Fibroblast of skin of right quadriceps (primary cell): Measurements from ENCODE around the gene STIL.
A peak's percentile ranks its signal among the peaks of the same experiment; 100 is the strongest.

Source experiments
- DNase-seq: peaks from one replicate; pipeline ENCODE4 v3.0.0-alpha.2; 2013

The STIL gene

DNA sequence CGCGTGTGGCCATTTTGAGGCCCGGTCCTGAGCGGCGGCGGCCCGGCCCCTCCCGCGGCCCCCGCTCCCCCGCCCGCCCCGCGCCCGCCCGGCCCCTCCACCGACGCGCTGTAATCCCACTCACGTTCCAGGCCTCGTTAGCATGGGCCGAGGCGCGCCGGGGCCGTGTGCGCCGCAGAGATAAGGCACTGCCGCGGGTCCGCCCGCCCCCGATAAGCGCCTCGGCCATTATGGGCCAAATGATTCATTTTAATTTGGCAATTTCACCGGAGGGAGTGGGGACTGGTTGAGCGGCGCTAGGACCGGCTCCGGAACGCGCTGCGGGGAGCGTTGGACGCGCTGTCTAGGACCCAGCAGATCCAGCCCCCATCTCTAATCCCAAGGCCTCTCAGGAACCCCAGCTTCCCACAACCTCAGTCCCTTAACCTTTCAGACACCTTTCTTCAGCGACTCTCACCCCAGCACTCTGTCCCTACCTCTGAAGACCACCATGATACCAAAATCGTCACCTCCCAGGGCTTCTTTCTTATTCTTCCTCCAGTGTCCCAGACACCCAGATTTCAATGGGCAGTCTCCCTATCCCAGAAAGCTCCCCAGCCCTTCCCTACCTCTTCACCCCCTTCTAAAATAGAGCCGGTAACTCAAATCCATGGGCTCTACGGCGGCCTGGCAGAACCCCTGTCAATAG, 81.6 kb downstream of the STIL start, which contains the start of gene TAL1:
TAL1 (minus strand) TSS at position 39 of the 688 bp plus-strand sequence. CDS start 6,337 bp downstream, outside the sequence.
- no peak for DNase-seq

DNA sequence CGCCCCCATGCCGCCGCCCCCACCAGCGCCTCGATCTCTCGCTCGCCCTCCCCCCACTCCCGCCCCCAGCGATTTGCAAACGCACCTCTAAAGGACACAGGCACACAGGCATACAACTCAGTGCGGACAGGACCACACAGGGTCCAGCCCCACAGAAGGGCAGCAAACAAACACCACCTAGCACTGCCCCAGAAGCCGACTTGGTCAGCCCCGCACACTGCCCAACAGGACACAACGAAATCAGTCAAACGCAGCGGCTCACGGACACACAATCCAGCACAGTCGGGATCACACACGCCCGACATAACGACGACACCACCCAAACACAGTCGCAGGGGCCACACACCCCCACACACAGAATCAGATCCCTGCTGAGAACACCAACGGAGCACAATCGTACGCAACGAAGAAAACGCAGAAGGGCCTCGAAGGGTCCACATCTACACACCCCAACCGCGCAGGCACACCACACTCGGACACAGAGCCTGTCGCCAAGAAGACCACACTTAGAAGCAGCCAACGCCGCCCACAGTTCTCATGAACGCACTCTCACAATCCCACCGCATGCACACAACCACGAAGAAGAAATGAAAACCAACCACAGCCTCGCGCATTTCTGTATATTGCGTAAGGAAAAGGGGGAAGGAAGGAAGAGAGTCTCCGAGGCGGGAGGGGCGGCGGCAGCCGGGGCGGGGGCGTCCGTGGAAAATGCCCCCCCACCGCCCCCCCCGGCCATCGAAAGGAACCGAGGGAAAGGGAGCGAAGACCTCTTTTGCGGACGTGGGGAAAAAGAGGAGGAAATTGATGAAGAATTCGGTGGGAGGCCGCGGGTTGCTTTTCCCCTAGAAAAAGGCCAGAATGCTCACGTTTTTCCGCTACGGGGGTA, 82.4 kb downstream of the STIL start:
- peak; percentile 57 for DNase-seq

DNA sequence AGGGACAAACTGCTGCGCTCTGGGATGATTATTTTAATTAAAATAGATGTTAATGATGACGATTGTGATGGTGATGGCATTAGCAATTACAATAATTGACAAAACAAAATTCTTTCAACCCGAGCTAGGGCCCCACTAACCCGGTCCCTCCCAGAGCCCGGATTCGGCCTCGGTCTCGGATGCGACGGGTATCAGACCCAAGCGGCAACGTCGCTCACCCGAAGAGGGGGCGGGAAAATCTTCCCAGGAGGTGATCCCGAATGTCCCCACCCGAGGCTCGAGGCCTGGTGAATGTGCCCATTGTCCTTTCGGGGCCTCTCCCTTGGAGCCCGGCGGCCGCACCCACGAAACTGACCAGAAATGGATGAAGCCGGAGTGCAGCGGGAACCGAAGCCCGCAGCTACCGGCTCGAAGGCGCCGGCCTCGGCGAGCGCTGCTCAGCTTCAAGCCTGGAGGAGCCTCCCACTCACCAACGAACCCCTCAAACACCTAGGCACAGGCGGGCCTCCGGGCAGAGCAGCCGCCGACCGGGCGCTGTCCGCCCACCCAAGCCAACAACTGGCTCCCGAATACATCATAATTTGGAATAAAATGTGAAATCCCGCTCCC, 83.2 kb downstream of the STIL start:
- DNase-seq, result no peak

DNA sequence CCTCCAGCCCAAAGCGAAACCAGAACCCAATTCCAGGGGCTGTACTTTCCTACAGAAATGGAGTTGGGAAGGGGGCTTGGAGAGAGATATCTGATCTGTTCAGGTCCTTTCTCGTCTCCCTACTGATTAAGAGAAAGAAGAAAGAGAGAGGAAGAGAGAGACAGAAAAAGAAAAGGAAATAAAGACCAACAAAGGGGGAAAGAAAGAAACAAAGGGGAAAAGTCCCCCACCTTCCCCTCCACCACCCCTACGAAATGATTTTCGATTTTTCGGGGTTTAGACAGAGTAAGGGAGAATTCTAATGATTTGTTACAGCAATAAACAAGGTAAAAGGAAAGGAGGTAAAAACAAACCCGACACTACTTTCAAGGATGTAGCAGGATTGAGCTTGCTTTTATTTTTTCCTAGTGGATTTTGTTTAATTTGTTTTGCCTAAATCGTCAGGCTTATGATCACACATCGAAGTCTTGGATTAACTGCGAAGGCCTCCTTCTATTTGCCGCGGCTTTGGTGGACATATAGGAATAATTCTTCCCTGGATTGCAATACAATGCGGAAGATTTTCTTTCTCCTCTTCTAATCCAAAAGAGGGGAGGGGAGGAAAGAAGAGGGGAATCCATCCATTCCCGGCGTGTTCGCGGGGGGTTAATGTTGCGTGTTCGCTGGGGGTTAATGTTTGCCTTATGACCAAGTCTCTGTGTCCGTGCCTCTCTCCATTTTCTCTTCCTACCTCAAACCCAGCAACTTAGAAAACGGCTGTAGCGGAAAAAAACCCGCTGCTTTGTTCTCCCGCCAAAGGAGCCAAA, 83.9 kb downstream of the STIL start:
- DNase-seq, result no peak

DNA sequence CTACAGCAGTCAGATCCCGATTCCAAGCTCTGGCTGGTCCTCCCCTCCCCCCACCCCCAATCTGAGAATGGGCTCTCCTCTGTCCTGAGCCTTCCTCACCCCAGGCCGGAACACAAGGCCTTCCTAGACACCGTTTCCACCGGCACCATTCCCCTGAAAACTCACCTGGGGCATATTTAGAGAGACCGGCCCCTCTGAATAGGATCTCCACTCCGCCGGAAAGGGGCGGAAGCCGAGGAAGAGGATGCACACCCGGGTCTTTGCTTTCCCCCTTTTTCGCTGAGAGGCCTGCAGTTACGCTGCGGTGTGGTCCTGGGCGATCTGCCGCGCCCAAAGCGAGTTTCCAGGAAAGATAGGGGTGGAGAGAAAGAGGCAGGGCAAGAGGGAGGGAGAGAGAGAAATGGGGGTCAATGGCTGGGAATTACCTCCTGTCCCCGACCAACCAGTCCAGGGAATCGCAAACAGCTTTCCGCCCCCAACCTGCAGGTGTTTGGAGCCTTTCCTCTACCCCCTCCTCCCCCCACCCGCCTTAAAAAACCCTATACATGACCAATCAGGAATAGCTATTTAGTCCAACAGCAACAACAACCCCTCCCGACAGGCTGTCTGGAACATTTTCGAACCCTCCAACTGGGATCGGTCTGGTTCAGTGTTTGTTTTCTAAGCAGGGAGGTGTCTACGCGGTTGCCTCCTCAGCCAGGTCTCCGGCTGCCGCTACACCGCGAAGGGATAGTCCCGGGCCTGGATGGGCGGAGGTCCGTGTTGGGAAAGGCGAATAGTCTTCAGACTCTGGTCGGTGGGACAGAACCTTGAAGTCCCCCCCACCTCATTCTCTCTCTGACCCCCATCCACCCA, 84.7 kb downstream of the STIL start:
- DNase-seq, result no peak

DNA sequence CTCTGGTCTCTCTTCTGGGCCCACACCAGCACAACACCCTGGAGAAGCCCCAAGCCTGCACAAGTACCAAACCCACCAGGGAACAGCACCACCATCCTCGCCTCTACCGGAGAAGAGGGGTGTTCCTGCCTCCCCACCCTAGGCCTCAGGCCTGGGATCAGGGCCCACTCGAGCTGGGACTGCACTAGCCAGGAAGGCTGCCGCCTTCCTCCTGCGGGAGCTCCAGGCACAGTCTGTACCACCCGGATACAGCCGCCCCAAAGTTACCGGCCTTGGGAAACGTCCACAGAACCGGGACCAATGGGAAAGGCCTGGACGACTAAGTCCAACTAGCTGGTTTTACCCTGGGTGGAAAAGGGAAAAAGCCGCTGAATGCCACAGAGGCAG, 85.3 kb downstream of the STIL start:
- no peak for DNase-seq

DNA sequence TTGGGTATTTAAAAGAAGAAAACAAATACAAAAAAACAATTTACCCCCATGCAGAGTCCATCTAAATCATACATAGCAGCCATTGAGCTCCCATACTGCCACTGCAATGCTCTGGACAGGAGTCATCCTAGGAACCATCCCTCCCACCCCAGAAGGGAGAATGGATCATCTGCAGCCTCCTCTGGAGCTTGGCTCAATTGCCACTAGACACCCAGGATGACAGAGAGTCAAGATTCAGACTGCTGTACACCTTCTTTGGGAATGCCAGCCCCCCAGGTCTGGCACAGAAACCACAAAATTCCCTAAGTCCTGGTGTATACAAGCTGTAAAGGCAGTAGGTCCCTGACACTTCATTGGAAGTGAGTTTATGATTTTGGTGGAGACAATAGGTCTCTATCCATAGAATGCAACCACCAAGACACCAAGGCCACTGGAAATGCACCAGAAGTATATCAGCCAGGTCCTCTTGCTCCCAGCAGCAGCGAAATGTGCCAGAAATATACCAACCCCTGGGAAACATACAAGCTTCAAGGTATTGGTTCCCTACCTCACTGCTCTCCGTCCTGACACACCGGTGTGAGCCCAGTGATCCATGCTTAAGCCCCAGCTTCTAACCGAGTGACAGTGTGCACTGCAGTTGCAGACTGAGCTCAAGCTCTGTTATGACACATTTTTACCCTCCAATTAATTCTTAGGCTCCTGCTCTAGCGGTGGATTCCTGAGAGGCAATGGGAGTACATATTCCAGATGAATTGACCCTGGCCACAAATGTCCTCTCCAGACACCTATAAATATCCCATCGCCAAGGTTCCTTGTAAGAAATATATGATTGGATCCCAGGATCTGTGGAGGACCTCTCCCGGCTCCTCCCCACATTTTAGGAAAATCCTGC, 86.4 kb downstream of the STIL start:
- no peak for DNase-seq

DNA sequence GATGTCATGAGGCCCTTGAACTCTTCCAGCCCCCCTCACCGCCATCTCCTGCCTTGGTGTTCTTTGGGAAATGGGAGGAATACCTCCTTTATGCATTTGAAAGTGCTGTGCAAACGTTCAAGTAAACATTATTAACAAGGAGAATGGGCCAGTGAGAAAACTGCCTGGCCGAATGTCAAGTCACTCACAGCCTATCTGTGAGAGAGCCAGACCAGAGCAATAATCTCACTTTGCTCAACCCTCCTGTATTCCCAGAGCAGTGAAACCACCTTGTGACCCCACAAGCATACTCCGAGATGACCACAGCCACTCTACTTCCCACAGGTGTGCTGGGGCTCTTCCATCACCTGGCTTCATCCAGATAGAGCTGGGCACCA, 87.1 kb downstream of the STIL start:
- DNase-seq, result no peak

DNA sequence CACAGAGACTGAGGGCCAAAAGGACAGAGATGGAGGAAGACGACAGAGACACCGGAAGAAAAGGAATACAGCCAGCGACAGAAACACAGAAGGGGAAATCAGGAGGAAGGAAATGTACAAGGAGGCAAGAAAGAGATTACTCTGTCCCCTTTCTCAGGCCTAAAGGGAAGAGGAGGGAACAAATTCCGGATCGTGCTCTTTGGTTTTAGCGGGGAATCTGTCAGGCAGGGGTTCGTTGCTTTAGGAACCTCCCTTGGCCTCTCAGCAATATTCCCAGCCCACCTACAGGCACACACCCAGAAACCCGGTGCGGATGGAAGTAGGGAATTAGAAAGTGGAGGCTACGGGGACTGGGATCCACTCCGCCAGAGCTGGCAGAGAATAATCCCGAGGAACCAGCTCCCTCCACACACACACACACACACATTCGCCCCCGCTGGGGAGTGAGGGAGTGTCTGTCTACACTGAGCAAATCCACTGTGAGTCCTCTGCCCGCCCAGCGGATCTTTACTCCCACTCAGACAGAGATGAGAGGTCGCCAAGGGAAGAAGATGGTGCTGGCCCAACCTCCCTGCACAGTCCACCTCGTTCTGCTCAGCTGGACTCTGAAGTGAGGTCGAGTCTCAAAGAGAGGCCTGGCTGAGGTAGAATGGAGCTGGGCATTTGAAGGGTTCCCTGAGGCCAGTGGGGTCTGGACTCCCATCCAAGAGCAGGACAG, 87.7 kb downstream of the STIL start:
- DNase-seq, result no peak

DNA sequence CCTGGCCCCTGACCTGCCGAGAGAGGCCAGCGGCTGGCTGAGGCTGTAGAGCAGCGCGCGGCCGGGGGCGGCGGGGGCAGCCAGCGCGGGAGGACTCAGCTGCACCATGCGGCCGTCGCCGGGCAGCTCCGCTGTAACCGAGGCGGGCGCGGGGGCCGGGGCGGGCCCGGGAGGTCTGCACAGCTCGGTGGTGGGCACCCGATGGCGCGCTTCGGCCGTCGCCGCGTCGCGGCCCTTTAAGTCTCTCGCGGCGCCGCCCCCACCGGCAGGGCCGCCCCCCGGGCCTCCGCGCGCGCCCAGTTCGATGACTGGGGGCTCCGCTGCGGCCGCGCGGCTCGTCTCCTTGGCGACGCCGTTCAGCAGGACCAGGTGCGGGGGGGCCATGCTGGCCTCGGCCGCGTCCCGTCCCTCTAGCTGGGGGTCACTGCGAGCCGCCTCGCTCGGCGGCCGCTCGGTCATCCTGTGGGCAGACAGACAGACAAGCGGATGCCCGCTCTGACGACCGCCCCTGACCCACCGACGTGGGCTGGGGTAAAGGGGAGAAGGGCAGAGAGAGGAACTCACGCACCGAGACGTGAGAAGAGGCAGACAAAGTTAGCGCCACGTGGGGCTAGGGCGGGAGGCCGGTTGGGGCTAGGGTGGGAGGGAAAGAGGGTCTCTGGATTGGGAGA, 88.4 kb downstream of the STIL start:
- DNase-seq, result no peak

DNA sequence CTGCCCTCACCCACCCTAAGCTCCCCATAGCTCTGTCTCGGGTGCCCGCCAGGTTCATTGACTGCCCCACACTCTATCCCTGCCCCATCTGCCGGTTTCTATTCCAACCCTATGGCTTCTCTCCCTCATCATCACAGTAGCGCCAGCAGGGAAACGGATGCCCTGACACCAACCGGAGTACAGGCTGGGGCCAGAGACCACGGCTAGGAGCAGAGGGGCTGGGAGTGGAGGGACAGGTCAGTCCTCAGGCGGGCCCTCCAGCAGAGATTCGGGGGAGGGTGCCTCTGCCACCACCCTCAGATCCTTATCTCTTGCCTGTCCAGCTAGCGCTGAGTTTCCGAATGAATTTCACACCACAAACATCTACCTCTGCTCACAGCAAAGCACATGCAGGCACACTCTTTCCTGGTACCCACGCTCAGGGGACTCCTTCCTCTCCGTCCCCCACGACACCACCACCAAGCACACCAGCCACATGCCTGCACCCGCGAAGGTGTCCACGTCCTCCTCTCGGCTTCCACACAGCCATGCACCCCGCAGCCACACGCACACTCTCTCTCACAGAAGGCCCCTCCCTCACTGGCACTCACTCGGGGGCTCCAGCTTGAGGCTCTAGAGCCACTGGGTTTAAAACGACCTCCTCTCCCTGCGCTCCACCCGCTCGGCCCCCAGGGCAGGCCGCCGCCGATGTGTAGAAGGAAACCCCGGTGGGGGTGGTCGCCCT, 89.1 kb downstream of the STIL start:
- DNase-seq, result no peak

DNA sequence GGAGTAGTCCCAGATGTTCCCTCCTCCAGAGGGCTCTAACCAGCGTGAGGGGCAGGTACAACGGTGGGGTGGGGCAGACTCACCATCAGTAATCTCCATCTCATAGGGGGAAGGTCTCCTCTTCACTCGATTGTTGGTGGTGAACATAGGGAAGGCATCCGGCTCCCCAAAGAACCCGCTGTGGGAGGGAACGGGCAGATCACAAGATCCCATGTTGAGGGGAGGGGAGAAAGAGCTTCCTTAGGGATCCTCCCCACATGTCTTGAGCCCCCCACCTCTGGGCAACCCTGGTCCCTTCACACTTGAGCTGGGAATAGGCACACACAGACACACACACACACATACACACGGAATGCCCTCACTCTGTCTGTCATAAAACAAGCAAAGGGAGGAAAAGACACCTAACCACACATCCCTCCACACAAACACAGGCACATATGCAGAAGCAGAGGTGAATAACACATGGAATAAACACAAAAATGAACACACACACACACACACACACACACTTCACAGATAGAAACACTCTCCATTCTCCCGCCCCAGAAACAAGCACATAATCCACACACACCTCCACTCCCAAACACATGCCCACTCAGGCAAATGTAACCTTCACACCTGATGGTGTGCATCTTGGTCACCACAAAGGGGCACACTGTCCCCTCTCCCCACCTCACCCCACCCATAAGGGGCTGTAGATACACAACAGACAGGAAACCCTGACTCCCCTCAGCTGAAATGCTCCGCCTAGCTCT, 89.8 kb downstream of the STIL start:
- no peak for DNase-seq

DNA sequence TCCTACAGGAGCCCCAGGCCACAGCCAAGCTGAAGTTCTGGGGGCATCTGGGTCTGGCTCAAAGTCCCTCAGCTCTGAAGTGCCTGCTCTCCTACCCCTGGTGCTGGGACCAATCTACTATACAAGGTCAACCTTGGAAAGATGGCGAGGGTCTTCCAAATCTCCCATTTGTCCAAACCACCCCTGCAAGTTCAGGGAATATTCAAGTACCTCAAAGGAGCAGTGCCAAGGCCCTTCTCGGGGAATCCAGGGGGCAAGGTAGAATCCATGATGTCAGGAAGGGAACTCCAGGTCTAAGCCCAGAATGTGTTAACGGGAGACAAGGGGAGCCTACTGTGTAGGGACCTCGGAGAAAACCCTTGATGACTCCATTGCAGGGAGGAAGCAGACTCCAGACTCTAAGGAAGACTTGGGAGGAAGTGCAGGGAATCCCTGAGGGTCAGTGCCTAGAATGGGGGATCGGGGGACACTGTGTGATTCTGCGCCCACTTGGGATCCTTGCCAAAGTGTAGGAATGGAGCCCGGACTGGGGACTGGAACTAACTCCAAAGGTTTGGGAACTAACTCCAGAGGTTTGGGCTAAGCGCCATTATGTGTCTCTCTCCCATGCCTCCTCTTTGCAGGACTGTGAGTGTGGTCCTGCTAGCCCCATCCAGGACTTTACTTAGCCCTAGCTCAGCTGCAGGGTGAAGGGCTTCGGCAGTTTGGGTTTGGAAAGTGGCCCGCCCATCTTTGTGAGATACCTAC, 90.6 kb downstream of the STIL start:
- DNase-seq, result no peak

DNA sequence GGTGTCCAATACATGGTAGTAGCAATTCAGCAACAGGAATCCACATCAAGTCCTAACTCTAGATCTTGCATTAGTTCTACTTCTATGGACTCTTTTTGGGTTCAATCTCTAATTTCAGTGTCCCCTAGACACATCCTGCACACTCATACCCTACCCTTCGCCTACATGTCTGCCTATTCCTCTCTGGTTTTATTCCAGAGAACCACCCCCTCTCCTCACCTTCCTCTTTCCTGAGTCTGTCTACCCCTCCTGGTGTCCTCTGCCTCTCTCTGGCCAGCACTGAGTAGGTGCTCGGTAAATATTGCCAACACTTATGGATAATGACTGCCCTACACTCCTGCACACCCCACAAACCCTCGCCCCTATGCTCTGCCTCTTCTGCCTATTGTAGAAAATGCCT, 91.5 kb downstream of the STIL start:
- DNase-seq, result no peak

DNA sequence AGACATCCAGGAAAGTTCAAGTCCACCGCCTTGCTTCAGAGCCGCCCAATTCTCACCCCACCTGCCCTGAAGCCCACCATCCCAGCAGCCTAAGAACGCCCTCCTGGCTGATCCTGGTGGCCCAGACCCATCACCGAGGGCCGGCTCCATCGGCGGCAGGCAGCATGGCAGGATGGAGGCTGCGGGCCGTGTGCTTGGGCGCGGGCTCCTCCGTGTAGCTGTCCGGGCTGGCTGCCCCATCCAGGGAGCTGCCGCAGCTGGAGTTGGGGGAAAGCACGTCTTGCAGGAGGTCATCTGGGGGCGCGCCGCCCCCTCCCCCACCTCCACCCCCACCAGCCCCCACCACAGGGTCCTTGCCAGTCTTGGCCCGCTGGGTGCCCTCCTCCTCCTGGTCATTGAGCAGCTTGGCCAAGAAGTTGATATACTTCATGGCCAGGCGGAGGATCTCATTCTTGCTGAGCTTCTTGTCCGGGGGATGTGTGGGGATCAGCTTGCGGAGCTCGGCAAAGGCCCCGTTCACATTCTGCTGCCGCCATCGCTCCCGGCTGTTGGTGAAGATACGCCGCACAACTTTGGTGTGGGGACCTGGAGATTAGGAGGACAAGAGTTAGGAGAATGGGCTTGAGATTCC, 94.2 kb downstream of the STIL start:
- no peak for DNase-seq

DNA sequence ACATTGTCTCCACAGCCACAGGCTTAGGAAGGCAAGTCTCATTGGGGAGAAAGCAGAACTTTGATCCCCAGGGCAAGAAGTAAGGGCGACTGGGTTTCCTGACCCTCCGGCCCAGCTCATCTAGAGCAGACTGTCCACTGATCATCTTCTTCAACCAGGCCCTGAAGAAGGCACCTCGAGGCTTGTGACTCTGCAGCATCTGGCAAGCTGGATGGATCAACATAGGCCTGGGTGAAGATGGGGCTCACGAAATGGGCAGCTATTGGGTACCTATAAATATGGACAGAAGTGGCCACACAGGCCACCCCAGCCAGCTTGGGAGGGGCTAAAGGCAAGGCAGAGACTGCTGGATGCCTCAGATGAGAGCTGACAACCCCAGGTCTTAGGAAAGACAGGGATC, 94.9 kb downstream of the STIL start:
- DNase-seq, result no peak
